A673 (cell line): ENCODE measurements around the gene PKP3. TPM values are rescaled to one million over a fixed set of nuclear protein-coding genes. Genes with fewer than 3 reads are reported as not detected.

ENCODE experiments used
- BruUV-seq: library from RNA; stranded (reverse); fragments of 400-500 nt; replicated peaks from 2 replicates; lab custom pipeline; 2021; lab: Mats Ljungman, UMichigan
- CTCF ChIA-PET: fragments of 300-600 bp; sonication (Branson Sonifier 250); formaldehyde crosslinking; loops from one replicate; lab custom pipeline; 2022; ENCODE audit warnings: antibody characterized with exemption; lab: Charles Lee
- POLR2A ChIA-PET: fragments of 300-600 bp; sonication (Branson Sonifier 250); formaldehyde crosslinking; loops from one replicate; lab custom pipeline; 2022; ENCODE audit warnings: antibody characterized with exemption; ENCODE audit not compliant: low non-redundant PET; lab: Charles Lee
- DNase-seq: peaks from one replicate; pipeline ENCODE4 v3.0.0-alpha.2; 2015; ENCODE audit warnings: low spot score
- H3K27ac ChIP-seq: fragments of 200-600 bp; sonication (generic); 2 replicates; pipeline ENCODE4 v1.5.1; 2016; ENCODE audit warnings: mixed run types, low read depth, mild to moderate bottlenecking, mixed read lengths, antibody characterized with exemption, low read length; ENCODE audit not compliant: poor library complexity, severe bottlenecking
- H3K27me3 ChIP-seq: fragments of 200-600 bp; sonication (generic); replicated peaks from 2 replicates; pipeline ENCODE4 v1.6.1; 2017; ENCODE audit warnings: mixed run types, low read depth, mild to moderate bottlenecking, mixed read lengths, antibody characterized with exemption, low read length; ENCODE audit not compliant: insufficient read depth, poor library complexity
- H3K36me3 ChIP-seq: fragments of 200-600 bp; sonication (generic); 2 replicates; pipeline ENCODE4 v1.6.1; 2016; ENCODE audit warnings: mixed run types, mild to moderate bottlenecking, mixed read lengths, antibody characterized with exemption, low read length; ENCODE audit not compliant: insufficient read depth, poor library complexity, severe bottlenecking
- H3K4me1 ChIP-seq: fragments of 200-600 bp; sonication (generic); 2 replicates; pipeline ENCODE4 v1.6.1; 2017; ENCODE audit warnings: mixed run types, mild to moderate bottlenecking, mixed read lengths, antibody characterized with exemption, low read length; ENCODE audit not compliant: insufficient read depth, poor library complexity, severe bottlenecking
- H3K4me3 ChIP-seq: fragments of 200-600 bp; sonication (generic); 2 replicates; pipeline ENCODE4 v1.5.1; 2016; ENCODE audit warnings: low read depth, mixed run types, mild to moderate bottlenecking, mixed read lengths, low read length; ENCODE audit not compliant: poor library complexity, severe bottlenecking
- H3K9me3 ChIP-seq: fragments of 200-600 bp; sonication (generic); 2 replicates; pipeline ENCODE4 v1.6.1; 2016; ENCODE audit warnings: mixed run types, low read depth, mild to moderate bottlenecking, mixed read lengths, antibody characterized with exemption, low read length; ENCODE audit not compliant: poor library complexity, severe bottlenecking
- EZH2 ChIP-seq: fragments of 200-600 bp; sonication (generic); IDR thresholded peaks from 2 replicates; pipeline ENCODE4 v1.6.1; 2017; ENCODE audit warnings: borderline replicate concordance, low read depth, mild to moderate bottlenecking, mixed read lengths, antibody characterized with exemption, low read length; ENCODE audit not compliant: poor library complexity, severe bottlenecking
- intact Hi-C: fragments of 100-400 bp; cut with micrococcal nuclease; formaldehyde crosslinking; loops from one replicate; pipeline ENCODE4 v1.10.0; 2022; ENCODE audit not compliant: unreplicated experiment
- total RNA-seq: library from RNA; stranded (reverse); gene quantifications from 2 replicates; pipeline ENCODE4 v1.2.3, GENCODE V29; 2021
- TF ChIP-seq, protein P1 (sequence below): fragments of 300-800, 200-600 bp; sonication (generic); conservative IDR thresholded peaks from 2 replicates; pipeline ENCODE4 v1.5.1; 2017; ENCODE audit warnings: low read depth, mild to moderate bottlenecking, antibody characterized with exemption, low read length, moderate library complexity, mixed read lengths

Gene PKP3
- total RNA-seq, 1 experiment from 2014 or later: not detected

GRCh38 chr11:391117-392017, 2.6 kb upstream of the PKP3 start:
- no peaks in the 10 kb centered on the region for H3K4me1 ChIP-seq
- no peaks in the 10 kb centered on the region for H3K36me3 ChIP-seq
- H3K27ac ChIP-seq: no peak overlapping the region
- peaks cover 6% of the 10 kb centered on the region for H3K9me3 ChIP-seq
- POLR2A ChIA-PET: no interaction called here
- CTCF ChIA-PET: no interaction called here
- no peak for DNase-seq
- no TSS peak for BruUV-seq
- intact Hi-C loops: no loop called here
- H3K4me3 ChIP-seq: no peak overlapping the region
- H3K27me3 ChIP-seq: no peaks in the 10 kb centered on the region
- TF ChIP-seq, protein P1, sequence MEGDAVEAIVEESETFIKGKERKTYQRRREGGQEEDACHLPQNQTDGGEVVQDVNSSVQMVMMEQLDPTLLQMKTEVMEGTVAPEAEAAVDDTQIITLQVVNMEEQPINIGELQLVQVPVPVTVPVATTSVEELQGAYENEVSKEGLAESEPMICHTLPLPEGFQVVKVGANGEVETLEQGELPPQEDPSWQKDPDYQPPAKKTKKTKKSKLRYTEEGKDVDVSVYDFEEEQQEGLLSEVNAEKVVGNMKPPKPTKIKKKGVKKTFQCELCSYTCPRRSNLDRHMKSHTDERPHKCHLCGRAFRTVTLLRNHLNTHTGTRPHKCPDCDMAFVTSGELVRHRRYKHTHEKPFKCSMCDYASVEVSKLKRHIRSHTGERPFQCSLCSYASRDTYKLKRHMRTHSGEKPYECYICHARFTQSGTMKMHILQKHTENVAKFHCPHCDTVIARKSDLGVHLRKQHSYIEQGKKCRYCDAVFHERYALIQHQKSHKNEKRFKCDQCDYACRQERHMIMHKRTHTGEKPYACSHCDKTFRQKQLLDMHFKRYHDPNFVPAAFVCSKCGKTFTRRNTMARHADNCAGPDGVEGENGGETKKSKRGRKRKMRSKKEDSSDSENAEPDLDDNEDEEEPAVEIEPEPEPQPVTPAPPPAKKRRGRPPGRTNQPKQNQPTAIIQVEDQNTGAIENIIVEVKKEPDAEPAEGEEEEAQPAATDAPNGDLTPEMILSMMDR: no peak
- no peak for TF ChIP-seq EZH2

GRCh38 chr11:392102-392777, 1.8 kb upstream of the PKP3 start:
- TF ChIP-seq, protein P1: no peak
- no peak for TF ChIP-seq EZH2
- ChIA-PET POLR2A (interaction anchor here (0.7 kb wide), 1 partner anchor 126 kb away, joined by 3 read pairs; no protein-coding TSS in a partner anchor), CTCF (interaction anchor here (0.7 kb wide), 1 partner anchor 141 kb away, joined by 4 read pairs; no protein-coding TSS in a partner anchor)
- intact Hi-C loops: no loop called here
- no peak for DNase-seq
- Histone ChIP-seq H3K27ac (no peak overlapping the region), H3K9me3 (no peaks in the 10 kb centered on the region), H3K4me1 (no peaks in the 10 kb centered on the region), H3K4me3 (no peak overlapping the region), H3K36me3 (no peaks in the 10 kb centered on the region), H3K27me3 (no peaks in the 10 kb centered on the region)
- BruUV-seq: no TSS peak

DNA sequence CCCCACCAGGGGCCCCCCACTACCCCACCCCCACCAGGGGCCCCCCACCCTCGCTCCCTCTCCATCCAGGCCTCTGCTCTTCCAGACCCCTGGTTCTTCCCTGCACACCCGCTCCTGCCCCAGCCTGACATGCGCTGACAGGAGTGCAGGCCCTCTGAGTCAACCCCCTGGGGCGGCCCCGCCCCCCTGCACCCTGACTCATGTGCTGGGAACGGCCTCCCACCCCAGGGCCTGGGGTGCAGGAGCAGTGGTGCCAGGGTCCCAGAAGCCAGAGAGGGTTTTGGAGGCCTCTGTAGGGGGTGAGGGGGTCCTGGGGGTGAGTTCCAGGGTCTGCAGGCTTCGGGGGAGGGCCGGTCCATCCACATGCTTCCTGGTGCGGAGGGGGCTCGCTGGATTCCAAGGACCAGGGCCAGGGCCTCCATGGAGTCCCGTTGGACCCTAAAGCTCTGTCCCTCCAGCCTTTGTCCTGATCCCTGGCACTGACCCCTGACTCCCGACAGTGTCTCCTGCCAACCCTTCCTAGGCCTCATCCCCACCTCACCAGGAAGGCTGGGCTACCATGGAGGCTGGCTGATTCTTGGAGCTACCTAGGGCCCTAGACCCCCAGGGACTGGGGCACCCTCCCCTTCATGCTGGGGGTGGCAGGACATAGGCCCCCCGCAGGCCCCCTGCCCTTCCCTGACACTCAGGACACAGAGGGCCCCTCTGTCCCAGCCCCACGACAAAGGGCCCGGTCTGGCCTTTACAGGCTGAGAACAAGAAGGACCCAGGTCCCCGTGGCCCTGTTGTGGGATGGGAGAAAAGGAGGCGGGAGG, 583 bp upstream of the PKP3 start:
- H3K36me3 ChIP-seq: no peaks in the 10 kb centered on the region
- TF ChIP-seq, protein P1: no peak
- no TSS peak for BruUV-seq
- no peak overlapping the region for H3K27ac ChIP-seq
- no peak overlapping the region for H3K4me3 ChIP-seq
- ChIA-PET CTCF (no interaction called here), POLR2A (no interaction called here)
- intact Hi-C loops: no loop called here
- H3K4me1 ChIP-seq: no peaks in the 10 kb centered on the region
- H3K9me3 ChIP-seq: no peaks in the 10 kb centered on the region
- no peaks in the 10 kb centered on the region for H3K27me3 ChIP-seq
- no peak for DNase-seq
